ENCODE measurements around the gene CIC.

Gene CIC

DNA sequence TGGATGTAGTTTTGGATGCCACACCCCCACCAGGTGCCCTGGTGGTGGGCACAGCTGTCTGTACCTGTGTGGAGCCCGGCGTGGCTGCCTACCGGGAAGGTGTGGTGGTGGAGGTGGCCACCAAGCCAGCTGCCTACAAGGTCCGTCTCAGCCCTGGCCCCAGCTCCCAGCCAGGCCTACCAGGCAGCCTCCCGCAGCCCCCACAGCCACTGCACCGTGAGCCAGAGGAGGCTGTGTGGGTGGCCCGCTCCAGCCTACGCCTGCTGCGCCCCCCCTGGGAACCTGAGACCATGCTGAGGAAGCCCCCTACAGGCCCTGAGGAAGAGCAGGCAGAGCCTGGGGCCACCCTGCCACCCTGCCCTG, 3.5 kb downstream of the CIC start:
- Histone ChIP-seq H3K9me3 (no peaks in the 10 kb centered on the region), H3K36me3 (peaks cover 51% of the 10 kb centered on the region), H3K27ac (peak overlapping the region; percentile 7), H3K4me1 (ENCODE audit: control insufficient read depth in 1 of 2, insufficient read depth in 1 of 2, low read depth in 1 of 2, low read length in 1 of 2) (peaks cover 29 to 43% of the 10 kb centered on the region in 2 experiments), H3K27me3 (no peaks in the 10 kb centered on the region), H3K4me3 (ENCODE audit: low read depth in 1 of 2, low read length in 1 of 2) (no peak overlapping the region)
- TF ChIP-seq CTCF (IDR thresholded peaks at IDR 0.05), result no peak

- TF ChIP-seq CTCF (IDR thresholded peaks at IDR 0.05), result no peak
- Histone ChIP-seq H3K9me3 (no peaks in the 10 kb centered on the region), H3K27me3 (no peaks in the 10 kb centered on the region), H3K4me3 (ENCODE audit: low read depth in 1 of 2, low read length in 1 of 2) (no peak overlapping the region), H3K27ac (peak overlapping the region; percentile 7), H3K4me1 (ENCODE audit: control insufficient read depth in 1 of 2, insufficient read depth in 1 of 2, low read depth in 1 of 2, low read length in 1 of 2) (peaks cover 25 to 38% of the 10 kb centered on the region in 2 experiments), H3K36me3 (peaks cover 51% of the 10 kb centered on the region)
These were observed 3.9 kb downstream of the CIC start for GRCh38 chr19:42272989-42273406.

- TF ChIP-seq CTCF (IDR thresholded peaks at IDR 0.05), result no peak
- Histone ChIP-seq H3K4me3 (ENCODE audit: low read depth in 1 of 2, low read length in 1 of 2) (no peak overlapping the region), H3K36me3 (peaks cover 51% of the 10 kb centered on the region)
These were observed 4.5 kb downstream of the CIC start for GRCh38 chr19:42273407-42274064.

DNA sequence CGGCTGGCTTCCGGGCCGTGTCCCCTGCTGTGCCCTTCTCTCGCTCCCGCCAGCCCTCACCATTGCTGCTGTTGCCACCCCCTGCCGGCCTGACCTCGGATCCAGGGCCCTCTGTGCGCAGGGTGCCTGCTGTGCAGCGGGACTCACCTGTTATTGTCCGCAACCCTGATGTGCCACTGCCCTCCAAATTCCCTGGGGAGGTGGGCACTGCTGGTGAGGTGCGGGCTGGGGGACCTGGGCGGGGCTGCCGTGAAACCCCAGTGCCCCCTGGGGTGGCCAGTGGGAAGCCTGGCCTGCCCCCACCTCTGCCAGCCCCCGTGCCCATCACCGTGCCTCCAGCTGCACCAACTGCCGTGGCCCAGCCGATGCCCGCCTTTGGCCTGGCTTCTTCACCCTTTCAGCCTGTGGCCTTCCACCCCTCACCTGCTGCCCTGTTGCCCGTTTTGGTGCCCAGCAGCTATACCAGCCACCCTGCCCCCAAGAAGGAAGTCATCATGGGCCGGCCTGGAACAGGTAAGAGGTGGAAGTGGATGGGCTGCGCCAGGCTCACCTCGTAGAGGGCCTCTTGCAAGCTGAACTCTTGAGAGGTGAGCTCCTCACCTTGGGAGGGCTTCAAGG, 5.1 kb downstream of the CIC start:
- Histone ChIP-seq H3K4me3 (ENCODE audit: low read depth in 1 of 2, low read length in 1 of 2) (no peak overlapping the region), H3K4me1 (ENCODE audit: control insufficient read depth in 1 of 2, insufficient read depth in 1 of 2, low read depth in 1 of 2, low read length in 1 of 2) (peaks cover 32 to 40% of the 10 kb centered on the region in 2 experiments), H3K36me3 (peaks cover 51% of the 10 kb centered on the region), H3K9me3 (no peaks in the 10 kb centered on the region), H3K27ac (no peak overlapping the region), H3K27me3 (no peaks in the 10 kb centered on the region)
- no peak for TF ChIP-seq CTCF (IDR thresholded peaks at IDR 0.05)

More at GRCh38 chr19:42273407-42274064, 4.5 kb downstream of the CIC start:
- Histone ChIP-seq H3K27ac (no peak overlapping the region), H3K4me1 (ENCODE audit: control insufficient read depth in 1 of 2, insufficient read depth in 1 of 2, low read depth in 1 of 2, low read length in 1 of 2) (peaks cover 26 to 37% of the 10 kb centered on the region in 2 experiments), H3K9me3 (no peaks in the 10 kb centered on the region), H3K27me3 (no peaks in the 10 kb centered on the region)

DNA sequence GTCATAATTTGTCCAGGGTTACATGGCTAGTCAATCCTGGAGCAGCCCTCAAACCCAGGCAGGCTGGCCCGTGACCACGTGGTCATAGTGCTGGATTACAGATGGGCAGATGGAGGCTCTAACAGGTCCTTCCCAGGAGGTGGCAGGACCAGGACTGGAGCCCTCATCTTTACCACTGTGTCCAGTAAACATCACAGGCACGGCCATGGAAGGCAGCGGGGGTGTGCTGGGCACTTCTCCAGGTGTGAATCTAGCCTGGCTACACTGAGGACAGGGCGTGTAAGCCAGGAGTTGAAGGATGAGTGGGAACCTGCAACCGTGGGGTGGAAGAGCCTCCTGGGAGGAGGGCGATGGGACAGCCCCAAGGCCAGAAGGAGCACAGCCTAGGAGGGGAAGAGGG, 6.1 kb downstream of the CIC start:
- Histone ChIP-seq H3K9me3 (no peaks in the 10 kb centered on the region), H3K27me3 (peaks cover 5% of the 10 kb centered on the region), H3K4me1 (ENCODE audit: control insufficient read depth in 1 of 2, insufficient read depth in 1 of 2, low read depth in 1 of 2, low read length in 1 of 2) (peaks cover 32 to 41% of the 10 kb centered on the region in 2 experiments), H3K27ac (no peak overlapping the region), H3K36me3 (peaks cover 51% of the 10 kb centered on the region), H3K4me3 (ENCODE audit: low read depth in 1 of 2, low read length in 1 of 2) (no peak overlapping the region)
- TF ChIP-seq CTCF (IDR thresholded peaks at IDR 0.05), result no peak

Measured in neutrophil (primary cell).